Measurements from ENCODE around the gene HHAT.

HHAT gene

DNA sequence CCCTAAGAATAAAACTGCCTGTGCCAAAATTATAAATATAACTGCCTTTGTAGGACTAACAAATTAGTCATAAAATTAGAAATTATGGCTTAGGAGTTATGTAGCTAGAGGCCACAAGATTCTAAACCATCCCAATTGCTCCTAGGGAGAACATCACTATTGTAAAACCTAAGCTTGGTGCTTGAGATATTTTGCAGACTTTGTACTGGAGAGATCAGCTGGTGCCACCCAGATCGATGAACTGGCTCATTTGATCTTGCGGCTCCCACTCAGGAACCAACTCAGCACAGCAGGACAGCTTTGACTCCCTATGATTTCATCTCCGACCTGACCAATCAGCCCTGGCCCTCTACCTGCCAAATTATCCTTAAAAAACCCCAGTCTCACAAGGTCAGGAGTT, 30.6 kb downstream of the HHAT start:
- no peak for DNase-seq (ENCODE audit: low read depth, low spot score)

DNA sequence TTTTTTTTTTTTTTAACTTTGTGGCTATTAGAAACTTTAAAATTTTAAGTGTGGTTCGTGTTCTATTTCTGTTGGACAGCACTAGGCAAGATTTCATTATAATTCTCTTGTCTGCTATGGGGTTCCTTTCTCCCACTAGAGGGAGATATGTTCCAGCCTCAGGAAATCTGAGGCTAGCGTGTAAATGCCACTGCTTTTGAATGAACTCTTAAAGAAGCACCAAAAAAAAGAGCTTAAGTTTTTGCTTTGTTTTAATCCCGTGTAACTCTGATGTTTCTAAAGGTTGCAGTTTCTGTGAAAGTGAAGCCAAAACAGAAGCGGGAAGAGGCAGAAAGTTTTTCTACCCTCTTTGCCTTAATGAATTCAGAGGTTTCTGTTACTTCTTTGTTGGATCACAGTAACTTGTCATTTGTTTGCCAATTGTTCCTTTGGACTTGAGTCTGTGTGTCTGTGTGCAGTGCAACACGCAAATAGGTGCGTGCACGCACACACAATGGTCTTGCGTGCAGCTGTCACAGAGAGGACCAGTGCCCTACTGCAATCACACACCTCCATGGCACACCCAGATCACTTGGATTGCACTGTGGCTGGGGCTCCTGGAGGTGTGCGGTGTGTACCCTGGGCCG, 32.3 kb downstream of the HHAT start:
- DNase-seq (ENCODE audit: low read depth, low spot score) = peak; percentile 31

DNA sequence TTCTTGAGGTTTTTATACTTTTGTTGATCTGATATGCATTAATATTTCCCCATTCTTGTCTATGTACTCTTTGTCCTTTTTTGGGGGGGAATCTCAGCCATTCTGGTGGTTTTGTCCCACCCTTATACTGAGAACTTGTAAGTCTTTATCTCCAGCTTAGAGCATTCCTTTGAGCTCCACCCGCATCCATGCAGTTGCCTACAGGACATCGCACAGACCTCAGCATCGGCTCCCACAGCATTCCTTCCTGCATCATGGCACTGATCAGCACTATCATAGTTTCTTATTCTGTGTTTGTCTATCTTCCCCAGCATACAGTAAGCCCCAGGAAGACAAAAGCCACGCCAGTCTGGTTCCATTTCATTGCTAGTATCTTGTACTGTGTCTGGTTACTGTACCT, 33.0 kb downstream of the HHAT start:
- no peak for DNase-seq (ENCODE audit: low read depth, low spot score)

DNA sequence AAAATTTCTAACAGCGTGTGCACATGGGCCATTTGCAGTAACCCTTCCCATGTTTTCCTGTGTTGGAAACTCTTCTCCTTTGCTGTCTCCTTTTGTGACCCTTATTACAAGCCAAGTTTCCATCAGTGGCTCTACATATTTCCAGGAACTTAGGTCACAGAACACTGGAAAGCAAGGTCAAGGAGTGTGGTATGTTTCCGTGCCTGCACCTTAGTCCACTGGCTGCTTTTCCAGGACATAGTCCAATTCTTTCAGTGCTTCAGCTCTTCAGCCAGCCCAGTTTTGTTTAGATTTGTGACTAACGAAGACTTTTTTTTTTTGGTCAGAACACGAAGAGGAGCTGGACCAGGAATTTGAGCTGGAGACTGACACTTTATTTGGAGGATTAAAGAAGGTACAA, 33.8 kb downstream of the HHAT start:
- DNase-seq (ENCODE audit: low read depth, low spot score) = no peak

DNA sequence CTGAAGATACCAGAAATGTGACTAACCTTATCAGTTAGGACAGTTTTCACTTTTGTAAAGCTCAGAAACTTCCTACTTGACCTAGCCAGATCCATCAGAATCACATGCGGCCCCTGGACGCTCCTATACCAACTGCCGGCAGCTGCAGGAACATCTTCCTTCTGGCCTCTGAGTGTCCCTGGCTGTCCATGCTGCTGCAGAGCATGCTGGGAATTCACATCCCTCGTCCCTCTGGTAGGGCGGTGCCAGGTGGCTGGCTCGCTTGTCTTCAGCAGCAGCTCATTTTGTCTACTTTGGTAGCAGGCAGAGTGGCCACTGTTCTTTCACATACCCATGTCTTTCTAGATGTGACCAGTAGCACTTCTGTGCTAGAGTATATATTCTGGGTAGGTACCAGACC, 34.4 kb downstream of the HHAT start:
- DNase-seq (ENCODE audit: low read depth, low spot score) = no peak

DNA sequence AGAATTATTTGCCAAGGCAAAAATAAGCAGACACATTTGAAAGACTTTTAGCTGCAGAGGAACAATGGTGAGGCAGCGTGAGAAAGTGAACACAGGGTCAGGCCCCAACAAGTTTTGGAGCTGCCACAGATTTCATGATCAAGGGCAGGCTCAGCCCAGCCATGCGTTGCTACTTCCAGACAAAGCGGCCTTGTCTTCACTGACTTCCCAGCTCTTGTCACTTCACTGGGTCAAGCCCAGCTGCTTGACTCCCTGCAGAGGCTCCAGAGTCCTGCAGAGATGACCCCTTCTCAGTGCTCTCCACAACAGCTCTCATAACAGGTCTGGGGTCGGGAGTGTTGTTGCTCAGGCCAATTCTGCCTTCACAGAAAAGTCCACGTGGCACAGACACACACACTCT, 35.8 kb downstream of the HHAT start:
- DNase-seq (ENCODE audit: low read depth, low spot score) = no peak

DNA sequence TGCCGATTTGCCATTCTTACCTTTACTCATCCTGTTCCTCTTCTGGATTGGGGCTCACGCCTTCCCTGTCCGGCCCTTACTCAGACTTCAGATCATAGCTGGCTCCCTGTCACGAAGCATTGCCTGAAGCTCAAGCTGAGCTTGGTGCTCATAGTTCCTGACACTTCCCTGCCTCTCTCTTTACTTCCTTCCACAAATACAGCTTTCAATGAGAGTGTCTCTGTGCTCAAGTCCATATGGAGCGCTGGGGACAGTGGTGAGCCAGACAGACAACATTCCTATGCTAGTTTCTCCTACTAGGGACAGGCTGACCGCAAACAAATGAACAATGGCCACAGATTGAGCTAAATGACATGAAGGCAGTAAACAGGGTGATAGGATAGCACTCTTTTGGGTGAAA, 38.1 kb downstream of the HHAT start:
- no peak for DNase-seq (ENCODE audit: low read depth, low spot score)

DNA sequence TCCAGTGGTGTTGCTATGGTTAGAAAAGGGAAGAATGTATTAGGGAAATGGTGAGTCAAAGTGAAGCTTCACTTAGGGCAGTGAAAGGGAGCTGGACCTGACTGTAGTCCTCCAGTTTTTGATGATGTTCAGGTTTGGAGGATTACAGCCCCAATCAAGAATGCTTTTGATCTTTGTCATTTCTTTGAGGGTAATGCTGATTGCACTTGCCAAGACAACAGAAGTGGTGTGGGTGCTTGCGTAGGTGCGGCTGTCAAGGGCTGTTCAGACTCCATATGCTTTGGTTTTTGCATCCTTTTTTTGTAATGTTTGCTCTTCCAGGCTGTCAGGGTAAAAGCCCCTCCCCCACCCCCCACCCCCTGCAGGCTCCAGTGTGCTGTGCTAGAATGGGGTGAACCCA, 38.9 kb downstream of the HHAT start:
- no peak for DNase-seq (ENCODE audit: low read depth, low spot score)

DNA sequence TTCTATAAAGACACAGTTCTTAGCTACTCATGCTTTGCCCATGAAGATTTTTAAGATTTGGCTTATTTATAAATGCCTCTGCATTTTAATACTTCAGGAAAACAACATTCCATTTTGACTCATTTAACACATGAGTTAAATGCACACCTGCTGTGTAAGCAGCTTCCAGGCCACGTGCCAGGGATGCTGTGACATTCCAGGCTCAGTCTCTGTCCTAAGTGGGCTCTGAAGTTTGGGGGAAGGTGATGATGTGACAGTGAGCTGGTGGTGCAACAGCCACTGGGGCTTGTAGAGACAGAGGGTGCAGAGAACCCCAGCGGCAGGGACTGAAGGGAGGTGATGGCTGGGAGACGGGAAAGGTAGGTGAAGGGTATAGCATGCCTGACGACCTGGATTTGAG, 40.7 kb downstream of the HHAT start:
- no peak for DNase-seq (ENCODE audit: low read depth, low spot score)

DNA sequence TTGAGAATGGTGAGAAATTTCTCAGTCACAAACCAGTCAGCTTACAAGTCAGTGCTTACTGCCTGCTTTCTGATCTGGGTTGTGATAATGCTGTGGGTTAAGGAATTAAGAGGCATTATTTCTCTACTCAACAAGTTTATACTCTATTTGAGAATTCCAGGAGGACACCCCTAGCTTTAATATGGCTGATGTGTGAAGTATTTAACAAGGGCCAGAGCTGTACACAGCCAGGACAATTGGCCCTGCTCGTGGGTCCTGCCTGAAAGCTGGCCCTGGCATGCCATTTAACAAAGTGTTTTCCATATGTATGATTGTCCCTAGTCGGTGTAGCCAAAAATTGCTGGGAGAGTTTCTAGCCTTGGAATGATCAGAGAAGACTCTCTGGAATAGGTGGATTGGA, 43.2 kb downstream of the HHAT start:
- DNase-seq (ENCODE audit: low read depth, low spot score) = no peak

DNA sequence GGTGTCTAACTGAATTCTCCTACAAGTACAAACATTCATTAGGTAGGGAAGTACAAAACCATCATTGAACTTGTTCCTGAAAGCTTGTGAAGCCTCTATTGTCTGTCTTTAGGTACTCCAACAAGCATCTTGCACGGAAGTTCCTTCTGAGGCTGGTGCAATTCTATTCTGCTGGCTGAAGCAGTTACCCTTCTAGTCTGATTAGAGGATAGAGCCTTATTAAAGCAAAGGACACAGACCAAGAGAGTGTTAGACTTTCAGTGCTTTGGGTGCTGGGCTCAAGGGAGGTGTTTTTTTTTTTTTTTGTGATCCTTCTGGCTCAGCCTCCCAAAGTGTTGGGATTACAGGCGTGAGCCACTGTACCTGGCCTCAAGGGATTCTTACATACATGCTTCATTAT, 43.8 kb downstream of the HHAT start:
- no peak for DNase-seq (ENCODE audit: low read depth, low spot score)

DNA sequence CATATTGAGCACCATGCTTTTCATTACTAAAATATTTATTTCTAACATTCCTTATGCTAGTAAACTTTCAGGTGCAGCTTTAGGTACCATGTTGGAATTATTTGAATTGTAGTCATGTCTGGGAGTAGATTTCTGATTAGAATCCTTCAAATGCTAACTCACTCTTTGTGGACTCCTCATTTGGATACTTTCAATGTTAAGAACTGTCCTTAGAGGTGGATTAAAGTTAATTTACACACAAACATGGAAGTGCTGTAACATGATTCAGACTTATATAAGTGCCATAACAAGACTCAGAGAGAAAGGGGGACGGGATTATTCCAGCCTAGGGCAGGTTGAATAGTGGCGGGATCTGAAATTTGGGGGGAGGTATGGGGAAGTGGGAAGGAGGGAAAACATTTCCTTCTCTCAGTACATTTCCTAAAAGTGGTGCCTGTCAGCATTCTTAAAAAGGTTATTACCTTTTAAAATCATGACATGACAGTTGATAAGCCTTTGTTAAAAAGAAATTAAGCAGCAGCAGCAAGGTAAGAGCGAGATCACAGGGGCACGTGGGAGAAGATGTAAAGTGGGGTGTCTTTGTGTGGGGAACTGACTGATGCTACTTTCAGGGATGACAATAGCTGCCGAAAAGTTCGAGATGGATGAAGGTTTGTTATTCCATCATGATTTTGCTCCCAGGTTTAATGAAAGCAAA, 44.4 kb downstream of the HHAT start:
- DNase-seq (ENCODE audit: low read depth, low spot score) = no peak

DNA sequence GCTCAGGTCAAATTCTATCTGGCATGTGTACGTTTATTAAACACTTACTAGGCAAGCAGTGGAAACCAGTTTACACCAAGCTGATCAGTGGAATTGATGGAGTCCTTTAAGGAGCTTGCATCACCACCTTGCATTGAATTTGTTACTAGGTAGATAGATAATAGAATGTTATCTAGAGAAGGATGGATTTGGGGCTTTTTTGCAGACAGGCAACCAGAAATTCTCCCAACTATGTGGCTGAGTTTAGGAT, 44.9 kb downstream of the HHAT start:
- no peak for DNase-seq (ENCODE audit: low read depth, low spot score)

DNA sequence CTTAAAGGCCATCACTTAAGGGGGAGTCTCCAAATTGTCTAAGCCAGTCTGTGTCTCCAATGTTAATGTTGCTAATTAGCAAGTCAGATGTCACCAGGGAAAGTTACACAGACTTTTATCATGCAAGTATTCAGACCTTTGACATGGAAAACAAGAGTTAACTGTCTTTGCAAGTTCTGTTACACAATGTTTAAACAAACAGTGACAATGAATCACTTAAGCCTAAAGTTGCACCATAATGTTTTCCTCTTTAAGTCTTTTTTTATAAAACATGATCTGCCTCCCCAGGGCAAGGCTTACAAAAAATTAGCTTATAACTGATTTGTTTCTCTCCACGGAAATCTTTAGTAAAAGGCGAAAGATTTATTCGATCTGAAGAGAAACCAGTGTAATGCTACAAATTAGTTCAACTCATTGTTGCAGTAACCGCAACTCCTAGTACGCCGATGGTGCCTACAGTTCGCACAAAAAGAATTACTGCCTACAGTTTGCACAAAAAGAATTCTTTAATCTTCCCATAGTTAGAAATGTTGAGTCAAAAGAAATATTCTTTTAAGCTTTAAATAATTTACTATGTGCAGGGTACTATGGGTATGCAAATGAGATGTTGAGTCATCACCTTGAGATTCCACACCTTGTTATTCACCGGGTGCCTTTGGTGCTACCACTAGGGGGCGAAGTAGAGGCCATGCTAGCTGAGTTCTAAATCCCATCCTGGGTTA, 45.3 kb downstream of the HHAT start:
- DNase-seq (ENCODE audit: low read depth, low spot score) = peak; percentile 44

DNA sequence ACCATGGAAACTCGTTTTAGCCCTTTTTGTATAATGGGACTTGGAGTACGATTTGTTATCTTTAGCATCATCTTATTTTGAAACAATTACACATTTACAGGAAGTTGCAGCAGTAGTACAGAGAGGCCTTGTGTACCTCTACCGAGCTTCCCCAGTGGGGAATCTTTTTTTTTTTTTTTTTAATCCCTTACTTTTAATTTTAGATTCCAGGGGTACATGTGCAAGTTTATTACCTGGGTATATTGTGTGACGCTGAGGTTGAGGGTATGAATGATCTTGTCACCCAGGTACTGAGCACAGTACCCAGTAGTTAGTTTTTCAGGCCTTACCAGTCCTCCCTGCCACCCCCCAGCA, 45.9 kb downstream of the HHAT start:
- no peak for DNase-seq (ENCODE audit: low read depth, low spot score)

DNA sequence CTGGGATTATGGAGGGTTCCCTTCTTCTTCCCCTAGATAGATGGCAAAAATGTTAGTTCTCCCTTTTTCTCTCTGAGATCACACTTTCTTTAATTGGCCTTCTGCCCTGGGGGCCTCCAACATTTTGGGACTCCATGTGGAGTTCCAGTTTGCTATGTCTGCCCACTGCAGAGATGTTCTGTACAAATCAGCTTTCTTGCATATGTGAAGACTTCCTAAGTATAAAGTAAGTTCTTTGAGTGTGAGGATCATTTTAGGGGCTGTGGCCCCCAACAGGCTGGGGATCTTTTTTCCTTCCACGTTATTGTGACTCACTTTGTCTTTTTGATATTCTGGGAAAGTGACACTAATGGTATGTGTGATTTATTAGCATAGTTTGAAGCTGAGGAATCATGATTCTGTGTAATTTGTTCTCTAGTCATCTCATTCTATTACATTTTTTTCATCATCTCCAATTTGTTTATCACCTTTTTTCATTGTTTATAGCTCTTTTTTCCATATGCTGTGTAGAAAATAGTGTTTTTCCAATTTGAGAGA, 48.2 kb downstream of the HHAT start:
- no peak for DNase-seq (ENCODE audit: low read depth, low spot score)

DNA sequence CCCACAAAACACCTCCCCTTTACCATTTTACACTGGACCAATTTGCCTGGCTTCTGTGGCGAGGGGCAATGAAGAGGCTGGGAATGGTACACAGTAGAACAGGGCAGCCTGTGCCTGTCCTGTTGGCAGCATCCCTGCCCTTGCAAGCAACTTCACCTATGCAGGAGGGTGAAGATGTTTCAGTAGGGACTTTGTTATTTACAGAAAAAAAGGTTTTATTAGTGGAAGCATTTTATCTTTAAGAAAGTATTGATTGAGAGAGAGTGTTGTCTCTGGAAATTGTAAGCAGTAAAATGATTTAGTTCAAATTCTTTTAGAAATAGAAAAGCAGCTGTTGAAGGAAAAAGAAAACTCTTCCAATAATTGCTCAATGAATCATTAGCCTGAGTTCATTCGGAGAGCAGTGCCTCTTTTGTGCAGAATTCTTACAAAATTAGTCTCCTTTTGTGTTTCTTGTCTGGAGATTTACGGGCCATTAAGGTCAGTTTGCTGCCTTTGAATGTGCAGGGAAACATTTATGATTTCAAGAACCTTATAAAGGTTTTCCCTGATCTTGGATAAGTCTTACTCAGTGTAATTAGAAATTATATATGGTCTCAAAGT, 49.1 kb downstream of the HHAT start:
- no peak for DNase-seq (ENCODE audit: low read depth, low spot score)

DNA sequence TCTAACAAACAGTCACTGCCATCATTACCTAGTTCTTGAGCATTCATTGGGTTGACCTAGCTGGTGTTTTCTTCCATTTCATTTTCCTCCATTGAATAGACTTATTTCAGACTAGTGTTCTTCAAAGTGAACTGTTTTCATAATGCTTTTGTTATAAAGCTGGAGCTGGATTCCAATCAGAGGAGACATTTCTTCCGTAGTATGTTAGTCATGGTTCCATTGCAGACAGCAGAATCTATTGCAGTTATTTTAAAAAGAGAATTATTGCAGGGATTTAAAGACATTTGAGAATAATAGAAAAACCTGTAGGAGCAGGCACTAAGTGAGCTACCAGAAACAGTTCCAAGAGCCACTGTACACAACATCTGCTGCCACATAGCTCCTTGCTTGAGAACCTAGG, 50.0 kb downstream of the HHAT start:
- DNase-seq (ENCODE audit: low read depth, low spot score) = no peak

DNA sequence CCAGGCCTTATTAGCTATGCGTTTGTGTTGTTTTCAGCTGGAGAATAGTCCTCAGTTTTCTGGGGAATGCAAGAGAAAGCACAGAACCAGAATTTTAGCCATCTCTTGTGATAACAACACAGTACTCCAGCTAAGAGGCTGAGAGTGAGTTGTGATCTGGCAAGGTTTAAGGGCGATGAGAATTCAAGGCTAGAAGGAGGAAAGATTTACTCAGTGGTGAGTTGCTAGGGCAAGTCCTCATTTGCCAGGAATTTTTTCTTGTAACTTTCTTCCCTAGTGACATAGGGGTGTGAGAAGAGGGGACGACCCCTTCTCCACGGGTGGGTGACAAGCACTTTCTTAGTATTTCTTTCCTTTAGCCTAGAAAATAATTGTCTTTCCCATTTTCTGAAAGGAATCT, 53.2 kb downstream of the HHAT start:
- no peak for DNase-seq (ENCODE audit: low read depth, low spot score)

DNA sequence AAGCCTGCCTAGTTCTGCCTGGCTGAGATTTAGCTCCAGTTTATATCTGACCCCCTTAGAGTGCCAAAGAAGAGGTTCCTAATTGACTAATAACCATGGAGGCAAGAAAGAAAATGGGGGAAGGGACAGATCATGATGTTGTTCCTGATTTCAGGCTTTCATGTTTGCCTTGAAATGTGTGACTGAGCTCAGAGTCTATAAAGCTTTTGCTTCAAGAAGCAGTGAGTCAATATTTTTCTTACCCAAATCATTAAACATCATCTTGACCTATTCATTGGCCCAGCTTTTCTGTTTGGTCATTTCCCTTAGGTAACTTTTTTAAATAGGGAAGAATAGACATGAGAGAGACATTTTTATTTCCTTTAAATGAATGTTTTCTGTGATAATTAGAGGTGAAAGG, 55.9 kb downstream of the HHAT start:
- DNase-seq (ENCODE audit: low read depth, low spot score) = no peak

DNA sequence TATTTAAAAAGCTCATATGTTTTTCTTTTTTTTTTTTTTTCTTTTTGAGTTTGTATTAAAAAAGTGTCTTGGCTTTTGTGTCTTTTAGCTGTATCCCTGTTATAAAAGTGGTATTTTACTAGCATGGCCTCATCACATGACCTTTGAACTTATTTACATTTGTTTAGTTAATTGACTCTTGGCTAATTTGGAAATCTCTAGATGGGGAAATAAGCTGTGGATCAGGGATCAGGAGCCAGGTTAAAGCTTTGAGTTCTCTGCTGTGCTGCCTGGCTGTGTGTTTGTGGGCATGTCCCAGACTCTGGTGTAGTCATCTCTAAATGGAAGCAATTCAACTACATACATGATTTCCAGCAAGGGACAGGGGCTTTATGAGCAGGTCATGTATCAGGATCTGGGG, 56.5 kb downstream of the HHAT start:
- DNase-seq (ENCODE audit: low read depth, low spot score) = no peak

DNA sequence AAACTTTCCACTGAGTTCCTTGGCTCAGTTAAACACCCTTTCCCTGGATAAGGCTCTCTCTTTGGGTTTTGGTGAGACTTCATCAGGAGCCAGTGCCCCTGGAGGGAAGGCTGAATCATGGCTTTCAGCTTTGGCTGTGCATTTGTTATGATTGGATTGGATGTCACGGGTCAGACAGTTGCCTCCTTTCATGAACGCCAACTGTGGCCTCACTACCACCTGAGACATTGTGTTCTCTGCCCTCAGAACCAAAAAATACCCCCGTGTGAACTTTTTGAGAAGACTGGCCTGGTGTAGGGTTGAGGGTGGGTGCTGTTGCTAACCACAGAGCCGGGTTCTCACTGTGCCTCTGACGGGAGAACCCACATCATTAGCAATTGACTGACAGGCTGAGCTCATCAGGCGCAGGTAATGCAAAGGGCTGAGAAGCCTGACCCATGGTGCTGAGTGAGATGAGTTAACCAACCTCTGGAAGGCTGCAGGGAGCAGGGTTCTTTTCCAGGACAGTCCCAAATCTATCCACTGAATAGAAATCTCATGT, 65.6 kb downstream of the HHAT start:
- no peak for DNase-seq (ENCODE audit: low read depth, low spot score)

DNA sequence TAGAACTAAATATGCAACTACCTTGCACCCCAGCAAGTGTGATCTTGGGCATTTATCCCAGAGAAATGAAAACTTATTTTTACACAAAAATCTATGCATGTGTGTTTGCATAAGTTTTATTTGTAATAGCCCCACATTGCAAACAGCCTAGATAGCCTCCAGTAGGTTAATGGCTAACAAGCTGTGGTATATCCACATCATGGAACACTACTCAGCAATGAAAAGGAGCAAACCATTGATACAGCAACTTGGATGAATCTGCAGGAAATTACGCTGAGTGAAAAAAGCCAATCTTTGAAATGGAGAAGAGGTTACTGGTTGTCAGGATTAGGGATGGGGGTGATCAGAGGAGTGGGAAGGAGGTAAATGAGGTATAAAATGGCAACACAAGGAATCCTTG, 67.8 kb downstream of the HHAT start:
- no peak for DNase-seq (ENCODE audit: low read depth, low spot score)
